Activated T-cell treated with anti-CD3 and anti-CD28 coated beads for 4 hours (primary cell): ENCODE results near the gene ADAM22.

Experiments used
- DNase-seq: peaks from one replicate; pipeline ENCODE4 v3.0.0-alpha.2; 2020

Gene ADAM22

DNA sequence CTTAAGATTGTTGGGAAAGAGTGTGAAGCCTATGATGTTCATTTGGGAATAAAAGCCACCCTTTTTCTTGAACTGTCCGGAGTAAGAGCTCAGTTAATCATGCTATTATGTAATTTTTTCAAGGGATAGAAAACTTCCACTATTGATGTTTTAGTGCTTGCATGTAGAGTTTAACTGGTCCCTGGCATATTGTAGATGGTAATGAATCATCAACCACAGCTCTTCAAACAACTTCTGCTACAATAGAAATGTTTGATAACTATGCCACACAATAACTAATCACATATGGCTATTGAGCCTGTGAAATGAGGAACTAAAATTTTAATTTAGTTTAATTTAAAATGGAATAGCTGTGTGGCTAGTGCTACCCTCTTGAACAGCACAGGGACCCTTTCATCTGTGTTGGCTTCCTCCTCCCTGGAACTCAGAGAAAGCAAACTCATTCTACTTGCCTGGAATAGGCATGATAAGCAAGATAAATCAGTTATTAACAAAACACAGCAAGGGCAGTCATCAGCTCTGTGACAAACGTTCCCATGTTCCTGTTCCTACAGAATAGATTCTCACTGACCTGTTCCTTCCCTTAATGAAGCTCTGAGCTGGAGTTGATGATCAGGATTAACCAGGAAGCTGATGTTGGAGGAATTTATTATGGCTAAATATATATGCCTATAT lies 290.7 kb downstream of the ADAM22 start:
- DNase-seq: no peak

DNA sequence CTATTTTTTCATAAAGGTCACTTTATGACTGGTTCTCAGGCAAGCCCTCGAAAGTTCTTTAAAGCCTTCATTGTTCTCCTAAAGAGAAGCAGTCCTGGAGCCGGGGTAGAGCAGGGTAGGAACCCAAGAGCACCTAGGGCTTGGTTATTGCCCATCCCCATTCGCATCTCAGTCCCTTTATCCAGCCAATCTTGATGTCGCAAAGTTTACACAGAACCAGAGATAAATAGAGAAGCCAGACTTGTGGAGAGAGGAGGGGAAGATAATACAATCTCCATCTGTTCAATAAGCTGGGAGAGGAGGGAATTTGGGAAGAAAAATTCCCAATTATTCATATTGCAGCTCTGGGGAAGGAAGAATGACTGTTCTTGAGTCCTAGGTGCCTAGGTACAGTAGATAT lies 292.1 kb downstream of the ADAM22 start:
- DNase-seq: no peak

DNA sequence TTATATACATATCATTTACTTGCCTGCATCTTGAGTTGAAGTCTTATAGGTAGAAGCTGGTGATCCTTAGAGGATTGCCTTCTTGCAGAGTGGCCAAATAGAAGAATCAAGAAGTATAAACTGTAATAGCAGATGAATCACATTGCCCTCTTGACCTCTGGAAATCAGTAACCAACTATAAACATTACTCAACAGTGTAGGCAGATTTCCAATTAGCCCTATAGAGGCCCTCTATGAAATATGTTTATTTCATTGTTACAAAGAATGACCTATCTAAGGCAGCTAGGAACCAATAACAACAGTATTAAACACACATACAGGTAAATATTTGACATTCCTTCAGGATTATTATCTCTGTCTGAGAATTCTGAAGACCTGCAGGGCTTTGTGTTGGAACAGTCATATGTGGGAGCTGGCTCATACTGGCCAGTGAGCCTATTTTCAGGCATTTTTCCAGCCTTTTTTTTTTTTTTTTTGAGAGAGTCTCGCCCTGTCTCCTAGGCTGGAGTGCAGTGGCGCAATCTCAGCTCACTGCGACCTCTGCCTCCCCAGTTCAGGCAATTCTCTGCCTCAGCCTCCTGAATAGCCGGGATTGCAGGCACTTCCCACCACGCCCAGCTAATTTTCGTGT lies 292.9 kb downstream of the ADAM22 start:
- DNase-seq: no peak

DNA sequence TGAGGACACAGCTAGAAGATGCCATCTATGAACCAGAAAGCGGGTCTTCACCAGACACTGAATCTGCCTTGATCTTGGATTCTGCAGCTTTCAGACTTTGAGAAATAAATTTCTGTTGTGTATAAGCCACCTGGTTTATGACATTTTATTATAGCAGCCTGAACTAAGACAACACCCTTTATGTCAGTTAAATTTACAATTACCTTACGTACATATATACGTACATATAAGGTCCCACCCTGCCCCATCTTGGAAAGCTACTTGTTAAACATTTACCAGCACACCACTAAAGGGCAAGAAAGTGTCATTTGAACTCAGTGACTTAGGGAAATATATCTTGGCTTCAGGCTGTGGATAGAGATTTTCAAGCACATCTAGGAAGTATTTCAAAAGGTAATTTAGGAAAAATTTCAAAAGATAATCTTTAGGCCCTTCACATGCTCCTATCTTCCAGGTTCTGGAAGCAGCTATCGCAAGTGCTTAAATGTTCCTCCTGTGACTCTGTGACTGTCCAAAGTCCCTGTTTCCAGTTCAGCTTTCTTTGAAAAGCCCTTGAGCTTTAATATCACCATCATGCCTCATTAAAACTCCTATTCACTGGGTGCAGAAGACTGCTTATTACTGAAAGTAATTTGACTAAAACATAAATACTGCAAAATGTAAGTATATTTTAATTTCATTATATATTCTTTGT lies 295.4 kb downstream of the ADAM22 start:
- no peak for DNase-seq

DNA sequence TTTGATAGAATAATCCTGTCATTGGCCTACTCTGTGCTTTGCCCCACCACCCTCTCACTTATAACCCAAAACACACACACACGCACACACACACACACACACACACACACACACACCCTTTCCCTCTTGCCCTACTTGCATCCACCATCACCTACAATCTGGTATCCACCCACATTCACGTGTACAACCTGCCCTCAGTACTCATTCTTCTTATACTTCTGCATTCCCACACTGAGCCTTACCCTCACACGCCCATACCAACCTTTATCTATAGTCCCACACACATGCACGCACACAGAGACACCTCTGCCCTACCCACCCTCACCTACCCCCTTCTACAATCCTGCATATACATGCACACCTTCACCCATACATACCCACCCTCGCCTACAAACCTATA lies 296.6 kb downstream of the ADAM22 start:
- DNase-seq: no peak

DNA sequence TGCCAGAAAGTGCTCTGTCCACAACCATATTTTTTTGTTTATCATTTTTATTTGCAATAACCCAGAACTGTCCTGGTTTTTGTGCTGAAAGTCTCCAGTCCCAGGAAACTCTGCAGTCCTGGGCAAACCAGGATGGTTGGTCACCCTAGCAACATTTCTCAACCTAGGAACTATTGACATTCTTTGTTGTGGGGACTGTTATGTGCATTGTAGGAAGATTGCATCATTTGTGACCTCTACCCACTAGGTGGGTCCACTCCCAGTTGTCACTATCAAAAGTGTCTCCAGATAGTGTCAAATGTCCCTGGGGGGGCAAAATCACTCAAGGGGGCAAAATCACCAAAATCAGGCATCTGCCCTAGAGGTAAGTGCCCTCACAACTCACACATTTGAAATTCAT lies 299.8 kb downstream of the ADAM22 start:
- no peak for DNase-seq

DNA sequence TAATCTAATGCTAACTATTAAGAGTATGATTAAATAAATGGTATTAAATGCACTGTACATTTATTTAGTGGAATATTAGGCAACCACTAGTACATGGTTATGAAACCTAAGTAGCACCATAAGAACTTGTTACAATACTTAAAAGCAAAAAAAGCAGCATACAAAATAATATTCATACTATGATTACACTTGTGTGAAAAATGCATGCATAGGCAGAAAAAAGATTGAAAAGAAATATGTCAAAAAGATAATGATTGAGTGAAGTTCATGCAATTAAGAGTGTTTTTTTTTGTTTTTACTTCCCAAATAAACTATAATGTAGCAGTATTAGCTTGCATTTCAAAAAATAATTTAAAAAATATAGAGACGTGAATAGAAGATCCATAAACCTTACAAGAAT lies 305.8 kb downstream of the ADAM22 start:
- DNase-seq: no peak

DNA sequence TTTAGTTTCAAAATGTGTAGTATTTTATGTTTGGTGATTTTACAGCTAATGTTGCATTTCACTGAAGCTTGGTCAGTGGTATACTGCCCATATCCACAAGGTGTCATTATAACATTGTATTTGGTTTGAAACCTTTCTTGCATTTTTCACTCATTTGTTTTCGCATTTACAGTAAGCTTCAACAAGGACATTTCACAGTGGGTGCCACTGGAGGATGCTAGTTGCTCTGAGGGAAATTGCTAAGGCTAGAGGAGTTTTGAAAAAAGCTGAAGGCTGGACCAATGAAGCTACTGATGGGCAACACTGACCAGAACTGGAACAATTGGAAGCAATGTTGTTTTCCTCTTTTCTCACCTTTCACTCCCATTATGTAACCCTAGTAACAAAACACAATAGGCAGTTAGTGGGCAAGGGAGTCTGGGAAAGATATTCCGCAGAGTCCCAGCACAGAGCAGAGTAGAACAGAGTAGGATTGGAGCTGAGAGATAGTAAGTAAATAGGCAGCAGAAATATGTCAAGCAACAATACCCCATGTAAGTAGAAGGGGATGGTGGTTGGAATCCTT lies 309.4 kb downstream of the ADAM22 start:
- no peak for DNase-seq

DNA sequence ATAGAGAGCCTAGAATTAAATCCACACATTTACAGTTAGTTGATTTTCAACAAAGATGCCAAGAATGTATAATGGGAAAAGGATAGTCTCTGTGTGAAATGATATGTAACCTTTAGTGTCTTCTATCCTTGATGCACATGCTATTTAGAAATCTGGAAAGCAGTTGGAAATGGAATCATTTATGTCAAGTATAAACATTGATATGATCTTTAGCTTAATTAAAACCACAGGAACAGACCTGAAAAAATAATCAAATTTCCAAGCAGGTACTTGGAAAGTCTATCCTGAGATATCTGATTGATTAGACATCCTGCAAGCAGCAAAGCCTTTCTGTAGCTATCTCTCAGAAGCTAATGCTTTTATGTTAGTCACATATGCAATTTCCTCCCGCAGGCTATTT lies 310.2 kb downstream of the ADAM22 start:
- DNase-seq: no peak
